ENCODE measurements around the gene CDK8.

DNA sequence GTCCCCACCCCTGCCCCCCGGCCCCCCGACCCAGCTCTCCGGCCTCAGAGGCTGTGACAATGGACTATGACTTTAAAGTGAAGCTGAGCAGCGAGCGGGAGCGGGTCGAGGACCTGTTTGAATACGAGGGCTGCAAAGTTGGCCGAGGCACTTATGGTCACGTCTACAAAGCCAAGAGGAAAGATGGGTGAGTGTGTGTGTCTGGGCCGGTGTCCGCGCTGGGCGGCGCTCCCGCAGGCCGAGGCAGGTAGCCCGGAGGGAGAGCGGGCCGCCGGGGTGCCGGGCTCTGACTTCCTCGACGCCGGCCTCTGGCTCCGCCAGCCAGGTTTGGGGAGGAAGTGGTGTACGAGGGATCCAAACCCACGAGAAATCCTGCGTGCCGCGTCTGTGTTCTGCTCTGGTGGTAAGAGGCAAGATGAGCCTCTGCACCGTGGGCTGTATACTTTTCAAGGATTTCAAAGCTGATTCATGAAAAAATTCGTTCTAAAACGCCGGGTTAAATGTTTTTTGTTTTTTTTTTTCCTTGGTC is 718 bp downstream of the CDK8 start:
- TF ChIP-seq, protein P1, sequence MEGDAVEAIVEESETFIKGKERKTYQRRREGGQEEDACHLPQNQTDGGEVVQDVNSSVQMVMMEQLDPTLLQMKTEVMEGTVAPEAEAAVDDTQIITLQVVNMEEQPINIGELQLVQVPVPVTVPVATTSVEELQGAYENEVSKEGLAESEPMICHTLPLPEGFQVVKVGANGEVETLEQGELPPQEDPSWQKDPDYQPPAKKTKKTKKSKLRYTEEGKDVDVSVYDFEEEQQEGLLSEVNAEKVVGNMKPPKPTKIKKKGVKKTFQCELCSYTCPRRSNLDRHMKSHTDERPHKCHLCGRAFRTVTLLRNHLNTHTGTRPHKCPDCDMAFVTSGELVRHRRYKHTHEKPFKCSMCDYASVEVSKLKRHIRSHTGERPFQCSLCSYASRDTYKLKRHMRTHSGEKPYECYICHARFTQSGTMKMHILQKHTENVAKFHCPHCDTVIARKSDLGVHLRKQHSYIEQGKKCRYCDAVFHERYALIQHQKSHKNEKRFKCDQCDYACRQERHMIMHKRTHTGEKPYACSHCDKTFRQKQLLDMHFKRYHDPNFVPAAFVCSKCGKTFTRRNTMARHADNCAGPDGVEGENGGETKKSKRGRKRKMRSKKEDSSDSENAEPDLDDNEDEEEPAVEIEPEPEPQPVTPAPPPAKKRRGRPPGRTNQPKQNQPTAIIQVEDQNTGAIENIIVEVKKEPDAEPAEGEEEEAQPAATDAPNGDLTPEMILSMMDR (IDR thresholded peaks at IDR 0.05; ENCODE audit: insufficient read depth, low read length, poor library complexity, severe bottlenecking): no peak
- no peak for TF ChIP-seq EZH2phosphoT487 (conservative IDR thresholded peaks at IDR 0.05; ENCODE audit: low read length)
